ACC112 (cell line): Measurements from ENCODE around the gene TGM2.

Experiments used
- H2AFZ ChIP-seq: fragments of 200-600 bp; sonication (generic); one replicate; pipeline ENCODE4 v1.6.0; 2017; ENCODE audit warnings: antibody characterized with exemption, low read length; ENCODE audit not compliant: unreplicated experiment
- H3K27ac ChIP-seq: fragments of 200-600 bp; sonication (generic); 2 replicates; pipeline ENCODE4 v1.5.1; 2014; ENCODE audit warnings: low read depth, mild to moderate bottlenecking, antibody characterized with exemption, low read length, moderate library complexity
- H3K27me3 ChIP-seq: fragments of 200-600 bp; sonication (generic); 2 replicates; pipeline ENCODE4 v1.6.1; 2014; ENCODE audit warnings: mild to moderate bottlenecking, antibody characterized with exemption, low read length, moderate library complexity, mixed read lengths; ENCODE audit not compliant: insufficient read depth
- H3K36me3 ChIP-seq: fragments of 200-600 bp; sonication (generic); 2 replicates; pipeline ENCODE4 v1.6.1; 2016; ENCODE audit warnings: mild to moderate bottlenecking, antibody characterized with exemption, low read length, moderate library complexity, mixed read lengths; ENCODE audit not compliant: insufficient read depth
- H3K4me1 ChIP-seq: fragments of 200-600 bp; sonication (generic); one replicate; pipeline ENCODE4 v1.6.1; 2016; ENCODE audit warnings: low read length, mixed read lengths; ENCODE audit not compliant: insufficient read depth, unreplicated experiment, control insufficient read depth
- H3K4me3 ChIP-seq: fragments of 200-600 bp; sonication (generic); 2 replicates; pipeline ENCODE4 v1.5.1; 2014; ENCODE audit warnings: mild to moderate bottlenecking, low read depth, low read length
- H3K79me2 ChIP-seq: fragments of 200-600 bp; sonication (generic); one replicate; pipeline ENCODE4 v1.6.0; 2016; ENCODE audit warnings: low read length; ENCODE audit not compliant: control insufficient read depth, unreplicated experiment, insufficient read depth

TGM2 gene

DNA sequence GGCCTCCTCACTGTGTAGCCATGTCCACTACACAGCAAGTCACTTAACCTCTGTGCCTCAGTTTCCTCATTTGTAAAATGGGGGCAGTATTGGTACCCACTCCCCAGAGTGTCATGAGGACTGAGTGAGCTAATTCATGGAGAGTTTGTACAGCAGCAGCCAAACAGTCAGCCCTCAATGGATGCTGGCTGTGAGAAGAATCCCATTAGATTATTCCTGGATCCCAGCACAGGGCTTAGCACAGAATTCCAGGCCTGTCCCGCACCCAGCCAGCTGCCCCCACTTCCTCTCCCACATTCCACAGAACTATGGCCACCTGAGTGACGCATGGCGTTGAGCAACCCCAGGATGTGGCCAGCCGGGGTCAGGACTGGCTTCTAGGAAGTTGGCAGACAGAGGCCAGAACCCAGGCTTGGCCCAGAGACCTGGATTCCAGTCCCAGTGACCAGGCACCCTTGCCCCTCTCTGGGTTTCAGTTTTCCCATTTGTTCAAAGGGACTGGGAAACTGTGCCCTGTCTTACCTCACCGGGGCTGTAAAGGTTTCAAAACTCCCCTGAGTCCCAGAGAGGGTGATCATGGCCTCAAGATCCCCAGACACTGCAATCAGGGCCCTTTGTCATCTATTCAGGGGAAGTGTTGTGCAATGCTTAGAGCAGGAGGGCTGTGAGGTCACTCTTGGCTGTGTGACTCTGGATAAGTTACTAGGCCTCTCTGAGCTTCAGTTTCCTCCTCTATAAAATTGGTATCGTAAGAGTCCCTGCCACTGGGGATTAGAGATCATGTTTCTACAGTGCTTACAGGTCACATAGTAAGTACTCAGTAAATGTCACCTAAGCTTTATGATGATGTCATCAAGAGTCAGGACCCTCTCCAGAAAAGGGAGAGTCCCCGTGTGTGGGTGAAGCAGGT lies 3.0 kb upstream of the TGM2 start:
- H3K36me3 ChIP-seq = no peaks in the 10 kb centered on the region
- H3K79me2 ChIP-seq = no peaks in the 10 kb centered on the region
- peak overlapping the region; percentile 82 for H3K27ac ChIP-seq
- no peak overlapping the region for H3K4me3 ChIP-seq
- no peaks in the 10 kb centered on the region for H3K27me3 ChIP-seq
- peaks cover 39% of the 10 kb centered on the region for H3K4me1 ChIP-seq
- H2AFZ ChIP-seq = no peak overlapping the region

- H3K4me3 ChIP-seq = no peak overlapping the region
- H3K36me3 ChIP-seq = no peaks in the 10 kb centered on the region
- no peak overlapping the region for H2AFZ ChIP-seq
- no peaks in the 10 kb centered on the region for H3K79me2 ChIP-seq
- no peaks in the 10 kb centered on the region for H3K27me3 ChIP-seq
- H3K27ac ChIP-seq = peak overlapping the region; percentile 82
- H3K4me1 ChIP-seq = peaks cover 33% of the 10 kb centered on the region
Measured at GRCh38 chr20:38167328-38167850, 2.3 kb upstream of the TGM2 start.

DNA sequence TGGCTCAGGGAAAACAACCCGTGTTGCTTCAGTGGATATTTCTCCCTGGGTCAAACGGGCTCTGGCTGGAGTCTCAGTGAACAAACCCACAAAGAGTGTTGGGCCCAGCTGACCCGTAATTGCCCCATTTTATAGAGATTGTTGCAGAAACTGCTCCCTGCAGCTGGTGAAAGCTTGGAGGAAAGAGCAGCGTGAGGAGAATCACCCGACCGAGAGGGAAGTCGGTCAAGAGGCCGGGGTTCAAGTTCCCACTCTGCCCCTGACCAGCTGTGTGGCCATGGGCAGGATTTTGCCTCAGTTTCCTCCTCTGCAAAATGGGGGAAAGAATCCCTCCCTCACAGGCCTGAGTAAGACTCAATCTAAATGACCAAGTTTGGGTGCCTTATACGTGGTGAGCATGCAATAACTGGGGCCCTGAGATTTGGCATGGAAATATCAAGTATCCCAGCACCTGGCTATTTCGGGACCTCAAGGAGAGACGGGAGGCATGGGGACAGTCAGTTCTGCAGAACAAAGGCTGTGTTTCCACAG lies 1.7 kb upstream of the TGM2 start:
- no peak overlapping the region for H3K27ac ChIP-seq
- peaks cover 31% of the 10 kb centered on the region for H3K4me1 ChIP-seq
- no peak overlapping the region for H2AFZ ChIP-seq
- no peak overlapping the region for H3K4me3 ChIP-seq
- no peaks in the 10 kb centered on the region for H3K36me3 ChIP-seq
- H3K79me2 ChIP-seq = no peaks in the 10 kb centered on the region
- no peaks in the 10 kb centered on the region for H3K27me3 ChIP-seq

DNA sequence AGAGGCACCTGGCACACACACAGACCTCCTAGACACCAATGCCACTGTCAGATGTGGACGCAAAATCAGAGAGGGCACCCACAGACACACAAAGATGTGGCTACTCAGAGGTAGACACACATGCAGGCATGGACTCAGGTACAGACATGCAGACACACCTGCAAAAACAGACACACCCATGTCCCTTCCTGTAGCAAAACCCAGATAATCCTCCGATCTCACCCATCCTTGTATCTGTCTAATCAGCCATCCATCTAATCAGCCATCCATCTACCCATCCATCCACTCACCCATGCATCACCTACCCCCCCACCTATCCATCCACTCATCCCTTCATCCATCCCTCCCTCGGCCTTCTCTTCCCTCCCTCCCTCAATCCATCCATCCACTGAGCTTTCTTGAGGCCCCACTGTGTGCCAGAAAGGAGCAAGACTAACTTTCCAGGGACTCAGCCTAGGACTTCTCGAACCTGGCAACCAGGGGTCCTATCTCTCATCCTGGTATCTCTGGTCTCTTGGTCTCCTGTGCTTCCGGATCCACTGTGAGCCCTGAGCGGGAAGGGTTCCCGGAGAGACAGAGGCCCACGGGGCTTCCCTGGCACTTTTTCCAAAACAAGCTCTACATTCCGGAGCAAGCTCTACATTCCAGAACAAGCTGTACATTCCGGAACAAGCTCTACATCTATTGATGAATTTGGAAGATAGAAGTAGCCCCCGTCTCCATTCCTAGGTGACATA lies 1.1 kb upstream of the TGM2 start:
- Histone ChIP-seq H2AFZ (no peak overlapping the region), H3K4me3 (no peak overlapping the region), H3K79me2 (no peaks in the 10 kb centered on the region), H3K27me3 (no peaks in the 10 kb centered on the region), H3K4me1 (peaks cover 28% of the 10 kb centered on the region), H3K27ac (no peak overlapping the region), H3K36me3 (no peaks in the 10 kb centered on the region)

DNA sequence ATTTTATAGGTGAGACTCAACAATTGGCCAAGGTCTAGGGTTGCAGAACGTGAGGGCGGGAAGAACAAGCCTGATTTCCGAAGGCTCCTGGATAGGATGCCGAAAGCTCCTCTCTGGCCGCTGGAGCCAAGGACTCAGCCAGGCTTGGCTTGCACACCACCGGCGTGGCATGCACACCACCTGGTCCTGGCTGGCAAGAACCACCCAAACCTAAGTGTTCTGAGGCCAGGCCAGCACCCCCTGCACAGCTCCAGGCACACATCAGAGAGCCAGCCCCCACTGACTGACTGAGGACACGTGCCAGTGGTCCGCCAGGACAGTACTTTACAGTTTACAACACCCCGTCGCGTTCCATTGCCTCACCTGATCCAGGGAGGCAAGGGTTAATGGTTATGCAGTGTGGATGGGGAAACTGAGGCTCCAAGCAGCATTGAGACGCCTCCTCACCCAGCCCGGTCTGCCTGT lies 414 bp downstream of the TGM2 start:
- peak overlapping the region; percentile 42 for H3K4me3 ChIP-seq
- H3K4me1 ChIP-seq = peaks cover 24% of the 10 kb centered on the region

DNA sequence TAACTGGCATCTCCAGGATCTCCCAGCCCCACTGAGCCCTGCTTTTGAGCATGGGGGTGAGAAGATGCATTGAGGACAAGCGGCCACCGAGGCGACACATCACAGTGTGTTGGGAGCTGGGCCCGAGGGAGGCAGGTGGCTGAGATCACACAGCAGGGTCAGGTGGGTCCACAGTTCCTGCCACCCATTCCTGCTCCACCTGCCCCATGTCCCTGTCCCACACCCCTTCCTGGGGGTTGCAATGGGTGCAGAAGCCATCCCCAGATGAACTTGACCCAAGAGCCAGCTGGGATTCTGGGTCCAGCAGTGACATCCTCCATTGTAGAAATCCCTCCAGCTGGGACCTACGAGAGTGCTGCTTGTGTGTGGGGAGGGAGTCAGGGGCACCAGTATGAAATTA lies 1.0 kb downstream of the TGM2 start:
- no peaks in the 10 kb centered on the region for H3K27me3 ChIP-seq
- no peak overlapping the region for H2AFZ ChIP-seq
- peaks cover 22% of the 10 kb centered on the region for H3K4me1 ChIP-seq
- H3K79me2 ChIP-seq = no peaks in the 10 kb centered on the region
- no peak overlapping the region for H3K27ac ChIP-seq
- H3K4me3 ChIP-seq = no peak overlapping the region
- no peaks in the 10 kb centered on the region for H3K36me3 ChIP-seq

More for the DNA sequence above, 414 bp downstream of the TGM2 start:
- Histone ChIP-seq H2AFZ (no peak overlapping the region), H3K27ac (no peak overlapping the region), H3K27me3 (no peaks in the 10 kb centered on the region), H3K79me2 (no peaks in the 10 kb centered on the region), H3K36me3 (no peaks in the 10 kb centered on the region)

DNA sequence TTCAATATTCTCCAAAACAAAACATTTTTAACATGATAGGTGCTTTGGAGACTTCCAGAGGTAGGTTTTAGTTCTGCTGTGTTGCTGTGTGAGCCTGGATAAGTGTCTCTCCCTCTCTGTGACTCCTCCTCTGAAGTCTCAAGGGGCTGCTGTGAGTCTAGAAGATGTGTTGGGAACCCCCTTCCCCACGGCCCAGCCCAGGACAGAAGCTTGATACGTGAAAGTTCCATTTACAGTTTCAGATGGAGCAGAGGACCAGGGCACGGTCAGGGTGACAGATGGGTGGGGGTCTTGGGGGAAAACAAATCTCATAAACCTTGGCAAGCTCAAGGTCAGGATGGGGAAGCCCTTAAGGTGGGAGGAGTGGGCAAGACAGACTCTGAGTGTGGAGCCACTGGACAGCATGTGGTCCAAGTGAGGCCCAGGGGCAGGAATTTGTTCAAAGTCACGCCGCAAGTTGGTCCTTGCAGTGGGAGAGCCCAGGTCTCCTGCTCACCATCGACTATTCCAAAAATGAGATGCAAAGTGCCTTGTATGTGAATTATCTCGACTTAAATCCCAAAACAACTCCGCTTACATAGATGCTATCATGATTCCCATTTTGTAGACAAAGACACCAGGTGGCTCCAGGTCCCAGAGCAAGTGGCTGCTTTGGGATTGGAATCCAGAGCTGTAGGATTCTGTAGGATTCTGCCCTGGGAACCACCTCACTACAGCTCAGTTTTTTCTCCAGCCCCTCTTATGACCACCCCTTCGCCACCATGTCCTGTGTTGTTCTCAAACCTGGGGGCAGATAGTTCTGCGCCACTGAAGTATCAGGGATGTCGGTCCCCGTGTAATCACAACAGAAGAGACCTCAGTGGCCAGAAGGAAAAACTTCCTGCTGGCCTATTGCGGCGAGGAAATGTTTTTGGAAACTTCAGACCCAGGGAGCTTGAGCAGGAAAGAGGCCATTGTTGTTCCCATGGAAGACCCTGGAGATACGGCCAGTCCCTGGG lies 1.9 kb downstream of the TGM2 start:
- H3K27me3 ChIP-seq = no peaks in the 10 kb centered on the region
- H3K36me3 ChIP-seq = no peaks in the 10 kb centered on the region
- H2AFZ ChIP-seq = no peak overlapping the region
- no peak overlapping the region for H3K4me3 ChIP-seq
- peaks cover 13% of the 10 kb centered on the region for H3K4me1 ChIP-seq
- no peak overlapping the region for H3K27ac ChIP-seq
- H3K79me2 ChIP-seq = no peaks in the 10 kb centered on the region

DNA sequence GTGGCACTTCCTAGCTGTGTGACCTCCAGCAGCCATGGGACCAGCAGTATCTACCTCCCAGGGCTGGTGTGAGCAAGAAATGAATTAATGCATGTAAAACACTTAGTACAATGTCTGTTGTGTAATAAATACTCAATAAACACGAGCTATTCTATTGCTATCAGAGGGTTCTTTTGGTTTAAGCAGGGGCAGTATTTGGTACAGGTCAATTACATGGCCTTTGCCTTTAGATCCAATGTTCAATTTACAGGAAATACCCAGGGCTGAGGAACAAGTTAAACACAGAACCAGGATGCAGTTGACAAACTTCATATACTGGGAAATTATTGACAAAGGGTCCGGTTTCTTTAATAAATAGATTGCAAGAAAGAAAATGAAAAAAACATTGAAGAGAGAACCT lies 2.9 kb downstream of the TGM2 start:
- H3K27me3 ChIP-seq = no peaks in the 10 kb centered on the region
- H3K4me1 ChIP-seq = peaks cover 5% of the 10 kb centered on the region
- H3K4me3 ChIP-seq = no peak overlapping the region
- no peak overlapping the region for H3K27ac ChIP-seq
- no peak overlapping the region for H2AFZ ChIP-seq
- H3K36me3 ChIP-seq = no peaks in the 10 kb centered on the region
- no peaks in the 10 kb centered on the region for H3K79me2 ChIP-seq

GRCh38 chr20:38161412-38161774 lies 3.7 kb downstream of the TGM2 start:
- H3K79me2 ChIP-seq = no peaks in the 10 kb centered on the region
- H3K36me3 ChIP-seq = no peaks in the 10 kb centered on the region
- H3K27me3 ChIP-seq = no peaks in the 10 kb centered on the region
- H2AFZ ChIP-seq = no peak overlapping the region
- H3K4me1 ChIP-seq = peaks cover 5% of the 10 kb centered on the region
- no peak overlapping the region for H3K27ac ChIP-seq
- H3K4me3 ChIP-seq = no peak overlapping the region
